ENCODE measurements around the gene TMIGD1. TPM values are rescaled to one million over a fixed set of nuclear protein-coding genes. Genes with fewer than 3 reads are reported as not detected.

Gene TMIGD1
- not detected for polyA plus RNA-seq

- 65% methylated on average over 9 of the region's 9 CpGs for WGBS, 2 donors
- H3K4me1 ChIP-seq (ENCODE audit: control insufficient read depth in 2 of 2, insufficient read depth in 2 of 2, low read length in 1 of 2), result no peaks in the 10 kb centered on the region
- no peak within 1 kb of the TSS for H3K4me3 ChIP-seq (ENCODE audit: low read depth in 1 of 2, low read length in 2 of 2)
- peak within 1 kb of the TSS in 1 of 2 donors; percentile 7 for H3K27ac ChIP-seq (ENCODE audit: low read depth in 2 of 2, low read length in 1 of 2)
- no peaks in the 10 kb centered on the region for H3K9me3 ChIP-seq (ENCODE audit: control insufficient read depth in 2 of 2, insufficient read depth in 1 of 2, low read depth in 1 of 2, low read length in 1 of 2)
- no peaks in the 10 kb centered on the region for H3K27me3 ChIP-seq (ENCODE audit: control insufficient read depth in 1 of 2, insufficient read depth in 2 of 2, low read length in 2 of 2)
- H3K36me3 ChIP-seq (ENCODE audit: control insufficient read depth in 2 of 2, insufficient read depth in 2 of 2, low read length in 1 of 2), result no peaks in the 10 kb centered on the region
Measured at GRCh38 chr17:30333503-30334360, at the start of gene TMIGD1. TMIGD1 (minus strand) TSS chr17:30334057; CDS start chr17:30332133, 1,924 bp downstream.

- no peaks in the 10 kb centered on the region for H3K9me3 ChIP-seq (ENCODE audit: control insufficient read depth in 2 of 2, insufficient read depth in 1 of 2, low read depth in 1 of 2, low read length in 1 of 2)
- WGBS, 2 donors, result 80 to 82% methylated on average over 1 of the region's 1 CpG
- H3K27ac ChIP-seq (ENCODE audit: low read depth in 2 of 2, low read length in 1 of 2), result no peak overlapping the region
- H3K4me1 ChIP-seq (ENCODE audit: control insufficient read depth in 2 of 2, insufficient read depth in 2 of 2, low read length in 1 of 2), result peaks cover 0 to 3% of the 10 kb centered on the region in 2 donors
- no peaks in the 10 kb centered on the region for H3K36me3 ChIP-seq (ENCODE audit: control insufficient read depth in 2 of 2, insufficient read depth in 2 of 2, low read length in 1 of 2)
- H3K27me3 ChIP-seq (ENCODE audit: control insufficient read depth in 1 of 2, insufficient read depth in 2 of 2, low read length in 2 of 2), result no peaks in the 10 kb centered on the region
- no peak overlapping the region for H3K4me3 ChIP-seq (ENCODE audit: low read depth in 1 of 2, low read length in 2 of 2)
Measured at GRCh38 chr17:30382345-30382744, 48.5 kb upstream of the TMIGD1 start.

GRCh38 chr17:30381340-30381659, 47.4 kb upstream of the TMIGD1 start:
- 64 to 81% methylated on average over 2 of the region's 2 CpGs for WGBS, 2 donors
- H3K27ac ChIP-seq (ENCODE audit: low read depth in 2 of 2, low read length in 1 of 2), result no peak overlapping the region
- peak overlapping the region in 1 of 2 donors; percentile 78 for H3K4me3 ChIP-seq (ENCODE audit: low read depth in 1 of 2, low read length in 2 of 2)
- no peaks in the 10 kb centered on the region for H3K27me3 ChIP-seq (ENCODE audit: control insufficient read depth in 1 of 2, insufficient read depth in 2 of 2, low read length in 2 of 2)
- H3K9me3 ChIP-seq (ENCODE audit: control insufficient read depth in 2 of 2, insufficient read depth in 1 of 2, low read depth in 1 of 2, low read length in 1 of 2), result no peaks in the 10 kb centered on the region
- peaks cover 0 to 3% of the 10 kb centered on the region in 2 donors for H3K4me1 ChIP-seq (ENCODE audit: control insufficient read depth in 2 of 2, insufficient read depth in 2 of 2, low read length in 1 of 2)
- no peaks in the 10 kb centered on the region for H3K36me3 ChIP-seq (ENCODE audit: control insufficient read depth in 2 of 2, insufficient read depth in 2 of 2, low read length in 1 of 2)

GRCh38 chr17:30380643-30381339, 46.9 kb upstream of the TMIGD1 start:
- Histone ChIP-seq H3K4me1 (ENCODE audit: control insufficient read depth in 2 of 2, insufficient read depth in 2 of 2, low read length in 1 of 2) (peaks cover 0 to 3% of the 10 kb centered on the region in 2 donors), H3K27ac (ENCODE audit: low read depth in 2 of 2, low read length in 1 of 2) (no peak overlapping the region), H3K4me3 (ENCODE audit: low read depth in 1 of 2, low read length in 2 of 2) (peak overlapping the region in 1 of 2 donors; percentile 78), H3K27me3 (ENCODE audit: control insufficient read depth in 1 of 2, insufficient read depth in 2 of 2, low read length in 2 of 2) (no peaks in the 10 kb centered on the region), H3K36me3 (ENCODE audit: control insufficient read depth in 2 of 2, insufficient read depth in 2 of 2, low read length in 1 of 2) (no peaks in the 10 kb centered on the region), H3K9me3 (ENCODE audit: control insufficient read depth in 2 of 2, insufficient read depth in 1 of 2, low read depth in 1 of 2, low read length in 1 of 2) (no peaks in the 10 kb centered on the region)
- 43 to 59% methylated on average over 7 of the region's 7 CpGs for WGBS, 2 donors

GRCh38 chr17:30379903-30380381, 46.1 kb upstream of the TMIGD1 start:
- Histone ChIP-seq H3K4me1 (ENCODE audit: control insufficient read depth in 2 of 2, insufficient read depth in 2 of 2, low read length in 1 of 2) (peaks cover 0 to 3% of the 10 kb centered on the region in 2 donors), H3K36me3 (ENCODE audit: control insufficient read depth in 2 of 2, insufficient read depth in 2 of 2, low read length in 1 of 2) (no peaks in the 10 kb centered on the region), H3K27me3 (ENCODE audit: control insufficient read depth in 1 of 2, insufficient read depth in 2 of 2, low read length in 2 of 2) (no peaks in the 10 kb centered on the region), H3K9me3 (ENCODE audit: control insufficient read depth in 2 of 2, insufficient read depth in 1 of 2, low read depth in 1 of 2, low read length in 1 of 2) (no peaks in the 10 kb centered on the region), H3K4me3 (ENCODE audit: low read depth in 1 of 2, low read length in 2 of 2) (peak overlapping the region; percentile 78 to 94), H3K27ac (ENCODE audit: low read depth in 2 of 2, low read length in 1 of 2) (peak overlapping the region in 1 of 2 donors; percentile 26)
- 4 to 11% methylated on average over 5 of the region's 5 CpGs for WGBS, 2 donors

GRCh38 chr17:30379303-30379902, 45.5 kb upstream of the TMIGD1 start:
- no peaks in the 10 kb centered on the region for H3K36me3 ChIP-seq (ENCODE audit: control insufficient read depth in 2 of 2, insufficient read depth in 2 of 2, low read length in 1 of 2)
- H3K4me1 ChIP-seq (ENCODE audit: control insufficient read depth in 2 of 2, insufficient read depth in 2 of 2, low read length in 1 of 2), result peaks cover 0 to 3% of the 10 kb centered on the region in 2 donors
- peak overlapping the region; percentile 78 to 94 for H3K4me3 ChIP-seq (ENCODE audit: low read depth in 1 of 2, low read length in 2 of 2)
- 0 to 1% methylated on average over 52 to 68 of the region's 68 CpGs for WGBS, 2 donors
- H3K9me3 ChIP-seq (ENCODE audit: control insufficient read depth in 2 of 2, insufficient read depth in 1 of 2, low read depth in 1 of 2, low read length in 1 of 2), result no peaks in the 10 kb centered on the region
- H3K27ac ChIP-seq (ENCODE audit: low read depth in 2 of 2, low read length in 1 of 2), result peak overlapping the region; percentile 88 to 95
- H3K27me3 ChIP-seq (ENCODE audit: control insufficient read depth in 1 of 2, insufficient read depth in 2 of 2, low read length in 2 of 2), result no peaks in the 10 kb centered on the region

GRCh38 chr17:30378825-30379302, 45.0 kb upstream of the TMIGD1 start, which contains the start of gene CPD:
CPD (plus strand) TSS chr17:30378927; CDS start chr17:30378981, 54 bp downstream.
- Histone ChIP-seq H3K4me3 (ENCODE audit: low read depth in 1 of 2, low read length in 2 of 2) (peak within 1 kb of the TSS; percentile 78 to 94), H3K9me3 (ENCODE audit: control insufficient read depth in 2 of 2, insufficient read depth in 1 of 2, low read depth in 1 of 2, low read length in 1 of 2) (no peaks in the 10 kb centered on the region), H3K27ac (ENCODE audit: low read depth in 2 of 2, low read length in 1 of 2) (peak within 1 kb of the TSS; percentile 88 to 95), H3K27me3 (ENCODE audit: control insufficient read depth in 1 of 2, insufficient read depth in 2 of 2, low read length in 2 of 2) (no peaks in the 10 kb centered on the region), H3K4me1 (ENCODE audit: control insufficient read depth in 2 of 2, insufficient read depth in 2 of 2, low read length in 1 of 2) (peaks cover 0 to 3% of the 10 kb centered on the region in 2 donors), H3K36me3 (ENCODE audit: control insufficient read depth in 2 of 2, insufficient read depth in 2 of 2, low read length in 1 of 2) (no peaks in the 10 kb centered on the region)
- WGBS, 2 donors, result 0% methylated on average over 34 to 59 of the region's 59 CpGs

GRCh38 chr17:30378241-30378824, 44.5 kb upstream of the TMIGD1 start:
- Histone ChIP-seq H3K4me1 (ENCODE audit: control insufficient read depth in 2 of 2, insufficient read depth in 2 of 2, low read length in 1 of 2) (peaks cover 0 to 3% of the 10 kb centered on the region in 2 donors), H3K27ac (ENCODE audit: low read depth in 2 of 2, low read length in 1 of 2) (peak overlapping the region; percentile 81 to 85), H3K9me3 (ENCODE audit: control insufficient read depth in 2 of 2, insufficient read depth in 1 of 2, low read depth in 1 of 2, low read length in 1 of 2) (no peaks in the 10 kb centered on the region), H3K27me3 (ENCODE audit: control insufficient read depth in 1 of 2, insufficient read depth in 2 of 2, low read length in 2 of 2) (no peaks in the 10 kb centered on the region), H3K36me3 (ENCODE audit: control insufficient read depth in 2 of 2, insufficient read depth in 2 of 2, low read length in 1 of 2) (no peaks in the 10 kb centered on the region), H3K4me3 (ENCODE audit: low read depth in 1 of 2, low read length in 2 of 2) (peak overlapping the region; percentile 78 to 94)
- WGBS, 2 donors, result 1 to 9% methylated on average over 31 of the region's 31 CpGs

Data from esophagus (tissue), 2 donors.